NCI-H1417 (cell line): ENCODE measurements around the gene PER1.

Experiments
- DNase-seq, 3 experiments: peaks; one replicate each; lab custom pipeline; 2025; lab: John Stamatoyannopoulos, UW

Gene PER1

GRCh38 chr17:8154608-8155155, 2.5 kb upstream of the PER1 start:
- DNase-seq: no peak

GRCh38 chr17:8153957-8154607, 1.9 kb upstream of the PER1 start:
- DNase-seq: peak in 2 of 3 experiments; percentile 30

- DNase-seq: peak in 1 of 3 experiments; percentile 8
These were observed 1.3 kb upstream of the PER1 start for GRCh38 chr17:8153525-8153956.

GRCh38 chr17:8153031-8153451, 837 bp upstream of the PER1 start:
- no peak for DNase-seq

- peak in 2 of 3 experiments; percentile 41 to 47 for DNase-seq
These were observed 528 bp downstream of the PER1 start for GRCh38 chr17:8151641-8152111.

GRCh38 chr17:8151120-8151640, 1.0 kb downstream of the PER1 start:
- peak; percentile 67 to 84 (median 77) for DNase-seq

GRCh38 chr17:8150194-8151119, 1.7 kb downstream of the PER1 start:
- DNase-seq: no peak

- no peak for DNase-seq
These were observed 2.6 kb downstream of the PER1 start for GRCh38 chr17:8149419-8150193.

- DNase-seq: no peak
These were observed 3.6 kb downstream of the PER1 start for GRCh38 chr17:8148560-8148959.

GRCh38 chr17:8147805-8148404, 4.3 kb downstream of the PER1 start:
- no peak for DNase-seq

GRCh38 chr17:8147141-8147804, 4.9 kb downstream of the PER1 start:
- no peak for DNase-seq

- no peak for DNase-seq
These were observed 5.6 kb downstream of the PER1 start for GRCh38 chr17:8146381-8147140.

- DNase-seq: no peak
These were observed 6.4 kb downstream of the PER1 start for GRCh38 chr17:8145811-8146210.

- DNase-seq: no peak
These were observed 7.6 kb downstream of the PER1 start for GRCh38 chr17:8144401-8145231.

GRCh38 chr17:8143581-8144400, 8.4 kb downstream of the PER1 start:
- no peak for DNase-seq

- DNase-seq: no peak
These were observed 9.2 kb downstream of the PER1 start for GRCh38 chr17:8142887-8143580.

GRCh38 chr17:8142158-8142886, 9.9 kb downstream of the PER1 start:
- DNase-seq: no peak
